Measurements from ENCODE around the gene NPDC1.

DNA sequence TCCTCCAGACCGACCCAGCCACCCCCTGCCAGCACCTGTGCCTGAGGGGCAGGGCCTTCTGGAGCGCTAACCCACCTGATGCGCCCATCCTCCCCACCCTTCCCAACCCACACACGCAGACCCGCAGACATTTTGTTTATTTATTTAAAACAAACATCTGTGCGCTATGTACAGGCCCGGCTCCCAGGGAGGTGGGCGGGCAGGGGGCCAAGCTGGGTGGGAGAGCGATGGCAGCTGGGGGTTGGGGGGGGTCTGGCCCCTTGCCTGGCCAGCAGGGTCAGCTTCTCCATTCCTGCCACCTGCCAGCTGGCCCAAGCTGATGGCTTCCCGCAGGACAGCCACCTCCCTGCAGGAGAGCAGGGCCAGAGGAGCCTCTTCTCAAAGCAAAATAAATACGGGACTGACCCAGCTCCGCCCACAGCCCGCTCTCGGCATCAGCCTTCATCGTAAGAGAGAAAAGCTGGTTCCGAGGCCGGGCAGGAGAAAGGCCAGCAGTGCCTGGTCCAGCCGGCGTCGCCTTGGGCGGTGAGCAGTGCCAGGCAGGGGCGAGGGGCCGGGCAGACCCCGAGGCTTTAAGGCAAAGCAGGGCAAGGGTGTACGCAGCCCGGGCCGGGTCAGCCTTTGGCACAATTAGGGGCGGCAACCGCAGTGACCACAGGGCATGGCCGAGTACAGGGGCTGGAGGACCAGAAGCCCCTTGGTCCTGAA is 38.7 kb downstream of the NPDC1 start:
- TF ChIP-seq, protein P1, sequence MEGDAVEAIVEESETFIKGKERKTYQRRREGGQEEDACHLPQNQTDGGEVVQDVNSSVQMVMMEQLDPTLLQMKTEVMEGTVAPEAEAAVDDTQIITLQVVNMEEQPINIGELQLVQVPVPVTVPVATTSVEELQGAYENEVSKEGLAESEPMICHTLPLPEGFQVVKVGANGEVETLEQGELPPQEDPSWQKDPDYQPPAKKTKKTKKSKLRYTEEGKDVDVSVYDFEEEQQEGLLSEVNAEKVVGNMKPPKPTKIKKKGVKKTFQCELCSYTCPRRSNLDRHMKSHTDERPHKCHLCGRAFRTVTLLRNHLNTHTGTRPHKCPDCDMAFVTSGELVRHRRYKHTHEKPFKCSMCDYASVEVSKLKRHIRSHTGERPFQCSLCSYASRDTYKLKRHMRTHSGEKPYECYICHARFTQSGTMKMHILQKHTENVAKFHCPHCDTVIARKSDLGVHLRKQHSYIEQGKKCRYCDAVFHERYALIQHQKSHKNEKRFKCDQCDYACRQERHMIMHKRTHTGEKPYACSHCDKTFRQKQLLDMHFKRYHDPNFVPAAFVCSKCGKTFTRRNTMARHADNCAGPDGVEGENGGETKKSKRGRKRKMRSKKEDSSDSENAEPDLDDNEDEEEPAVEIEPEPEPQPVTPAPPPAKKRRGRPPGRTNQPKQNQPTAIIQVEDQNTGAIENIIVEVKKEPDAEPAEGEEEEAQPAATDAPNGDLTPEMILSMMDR (IDR thresholded peaks at IDR 0.05): no peak
- TF ChIP-seq POLR2A (IDR thresholded peaks at IDR 0.05): no peak
